ENCODE measurements around the gene HOXD11. TPM values are rescaled to one million over a fixed set of nuclear protein-coding genes. Genes with fewer than 3 reads are reported as not detected.

HOXD11 gene
- total RNA-seq, 6 donors from 2014 or later: not detected

DNA sequence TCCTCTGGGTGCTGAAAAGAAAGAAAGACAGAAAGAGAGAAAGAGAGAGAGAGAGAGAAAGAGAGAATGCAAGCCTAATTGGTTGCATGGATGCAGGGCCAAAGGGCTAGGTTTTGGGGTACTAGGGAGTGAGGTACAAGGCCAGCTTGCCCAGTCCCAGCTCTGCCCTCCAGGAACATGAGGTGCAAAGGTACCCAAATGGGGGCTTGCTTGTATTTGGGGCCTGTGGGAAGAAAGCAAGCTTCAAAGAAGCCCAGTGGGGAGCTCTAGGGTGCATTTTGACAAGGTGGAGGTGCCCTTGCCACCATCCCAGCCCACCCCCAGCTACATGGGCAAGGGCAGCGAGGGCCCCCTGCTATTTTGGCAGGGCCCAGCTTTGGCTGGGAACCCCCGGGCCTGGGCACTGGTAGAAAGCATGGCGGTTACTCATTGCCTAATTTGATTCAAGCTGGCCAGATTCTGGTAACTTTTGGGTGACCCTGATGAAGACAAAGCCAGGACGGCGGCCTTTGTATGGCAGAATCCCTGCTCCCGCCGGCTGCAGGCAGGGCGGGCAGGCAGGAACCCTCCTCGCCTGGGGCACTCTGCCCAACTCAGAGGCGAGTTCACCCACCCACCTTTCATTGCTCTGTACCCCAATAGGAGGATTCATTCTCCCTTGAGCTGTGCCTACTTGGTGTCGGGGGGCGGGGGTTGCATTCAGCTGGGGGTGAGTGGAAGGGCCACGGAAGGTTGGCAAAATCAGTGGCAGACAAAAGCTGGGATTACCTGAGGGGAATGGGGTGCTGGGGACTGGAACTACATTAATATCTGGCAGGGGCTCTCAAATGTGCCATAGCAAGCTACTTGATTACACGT lies 43.7 kb downstream of the HOXD11 start:
- ATAC-seq (ENCODE audit: low FRiP score in 2 of 2) (no peak), DNase-seq (no peak)
- H3K27ac ChIP-seq: no peak overlapping the region
- no peaks in the 10 kb centered on the region for H3K9me3 ChIP-seq
- peaks cover 0 to 81% (median 34%) of the 10 kb centered on the region in 4 donors for H3K27me3 ChIP-seq
- peaks cover 0 to 34% (median 7%) of the 10 kb centered on the region in 4 donors for H3K4me1 ChIP-seq
- no peak overlapping the region for H3K4me3 ChIP-seq
- TF ChIP-seq, protein P1, sequence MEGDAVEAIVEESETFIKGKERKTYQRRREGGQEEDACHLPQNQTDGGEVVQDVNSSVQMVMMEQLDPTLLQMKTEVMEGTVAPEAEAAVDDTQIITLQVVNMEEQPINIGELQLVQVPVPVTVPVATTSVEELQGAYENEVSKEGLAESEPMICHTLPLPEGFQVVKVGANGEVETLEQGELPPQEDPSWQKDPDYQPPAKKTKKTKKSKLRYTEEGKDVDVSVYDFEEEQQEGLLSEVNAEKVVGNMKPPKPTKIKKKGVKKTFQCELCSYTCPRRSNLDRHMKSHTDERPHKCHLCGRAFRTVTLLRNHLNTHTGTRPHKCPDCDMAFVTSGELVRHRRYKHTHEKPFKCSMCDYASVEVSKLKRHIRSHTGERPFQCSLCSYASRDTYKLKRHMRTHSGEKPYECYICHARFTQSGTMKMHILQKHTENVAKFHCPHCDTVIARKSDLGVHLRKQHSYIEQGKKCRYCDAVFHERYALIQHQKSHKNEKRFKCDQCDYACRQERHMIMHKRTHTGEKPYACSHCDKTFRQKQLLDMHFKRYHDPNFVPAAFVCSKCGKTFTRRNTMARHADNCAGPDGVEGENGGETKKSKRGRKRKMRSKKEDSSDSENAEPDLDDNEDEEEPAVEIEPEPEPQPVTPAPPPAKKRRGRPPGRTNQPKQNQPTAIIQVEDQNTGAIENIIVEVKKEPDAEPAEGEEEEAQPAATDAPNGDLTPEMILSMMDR (IDR thresholded peaks at IDR 0.05): no peak
- TF ChIP-seq POLR2A (IDR thresholded peaks at IDR 0.05) (no peak), POLR2AphosphoS5 (IDR thresholded peaks at IDR 0.05) (no peak), EP300 (IDR thresholded peaks at IDR 0.05) (no peak)
- no peaks in the 10 kb centered on the region for H3K36me3 ChIP-seq
- WGBS, 2 donors: 15 to 31% methylated on average over 7 to 14 of the region's 14 CpGs

DNA sequence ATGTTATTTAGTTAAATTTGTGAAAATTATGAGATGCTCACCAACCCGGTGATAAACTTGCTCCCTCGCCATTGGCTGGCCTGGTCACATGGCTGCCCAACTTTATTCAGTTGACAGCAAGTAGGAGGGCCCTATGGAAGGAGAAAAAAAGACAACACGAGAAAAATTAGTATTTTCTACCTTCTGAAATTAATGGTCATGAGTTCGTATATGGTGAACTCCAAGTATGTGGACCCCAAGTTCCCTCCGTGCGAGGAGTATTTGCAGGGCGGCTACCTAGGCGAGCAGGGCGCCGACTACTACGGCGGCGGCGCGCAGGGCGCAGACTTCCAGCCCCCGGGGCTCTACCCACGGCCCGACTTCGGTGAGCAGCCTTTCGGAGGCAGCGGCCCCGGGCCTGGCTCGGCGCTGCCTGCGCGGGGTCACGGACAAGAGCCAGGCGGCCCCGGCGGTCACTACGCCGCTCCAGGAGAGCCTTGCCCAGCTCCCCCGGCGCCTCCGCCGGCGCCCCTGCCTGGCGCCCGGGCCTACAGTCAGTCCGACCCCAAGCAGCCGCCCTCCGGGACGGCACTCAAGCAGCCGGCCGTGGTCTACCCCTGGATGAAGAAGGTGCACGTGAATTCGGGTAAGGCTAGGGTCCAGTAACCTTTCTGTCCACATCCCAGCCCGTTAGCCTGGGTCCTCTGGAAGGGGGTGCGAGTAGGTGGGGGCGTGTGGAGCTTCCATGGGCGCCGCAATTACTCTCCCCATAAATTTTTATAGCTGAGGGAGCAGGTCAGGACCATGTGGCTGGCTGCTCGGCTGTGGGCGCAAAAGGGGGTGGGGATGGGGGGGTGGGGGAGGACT lies 44.6 kb downstream of the HOXD11 start, which contains the start of gene HOXD4:
HOXD4 (plus strand) TSS at position 109 of the 846 bp plus-strand sequence; CDS start at position 193, 84 bp downstream.
- no peak within 1 kb of the TSS for H3K27ac ChIP-seq
- H3K4me3 ChIP-seq: peak within 1 kb of the TSS in 1 of 4 donors; percentile 14
- H3K27me3 ChIP-seq: peaks cover 0 to 84% (median 39%) of the 10 kb centered on the region in 4 donors
- peak in 1 of 2 donors; percentile 29 for ATAC-seq (ENCODE audit: low FRiP score in 2 of 2)
- H3K9me3 ChIP-seq: no peaks in the 10 kb centered on the region
- H3K4me1 ChIP-seq: peaks cover 0 to 35% (median 7%) of the 10 kb centered on the region in 4 donors
- no peak for TF ChIP-seq POLR2AphosphoS5 (IDR thresholded peaks at IDR 0.05)
- TF ChIP-seq, protein P1 (IDR thresholded peaks at IDR 0.05): no peak
- no peak for TF ChIP-seq POLR2A (IDR thresholded peaks at IDR 0.05)
- TF ChIP-seq EP300 (IDR thresholded peaks at IDR 0.05): no peak
- 7 to 8% methylated on average over 21 to 41 of the region's 55 CpGs for WGBS, 2 donors
- no peaks in the 10 kb centered on the region for H3K36me3 ChIP-seq
- peak in 1 of 2 donors; percentile 80 for DNase-seq

DNA sequence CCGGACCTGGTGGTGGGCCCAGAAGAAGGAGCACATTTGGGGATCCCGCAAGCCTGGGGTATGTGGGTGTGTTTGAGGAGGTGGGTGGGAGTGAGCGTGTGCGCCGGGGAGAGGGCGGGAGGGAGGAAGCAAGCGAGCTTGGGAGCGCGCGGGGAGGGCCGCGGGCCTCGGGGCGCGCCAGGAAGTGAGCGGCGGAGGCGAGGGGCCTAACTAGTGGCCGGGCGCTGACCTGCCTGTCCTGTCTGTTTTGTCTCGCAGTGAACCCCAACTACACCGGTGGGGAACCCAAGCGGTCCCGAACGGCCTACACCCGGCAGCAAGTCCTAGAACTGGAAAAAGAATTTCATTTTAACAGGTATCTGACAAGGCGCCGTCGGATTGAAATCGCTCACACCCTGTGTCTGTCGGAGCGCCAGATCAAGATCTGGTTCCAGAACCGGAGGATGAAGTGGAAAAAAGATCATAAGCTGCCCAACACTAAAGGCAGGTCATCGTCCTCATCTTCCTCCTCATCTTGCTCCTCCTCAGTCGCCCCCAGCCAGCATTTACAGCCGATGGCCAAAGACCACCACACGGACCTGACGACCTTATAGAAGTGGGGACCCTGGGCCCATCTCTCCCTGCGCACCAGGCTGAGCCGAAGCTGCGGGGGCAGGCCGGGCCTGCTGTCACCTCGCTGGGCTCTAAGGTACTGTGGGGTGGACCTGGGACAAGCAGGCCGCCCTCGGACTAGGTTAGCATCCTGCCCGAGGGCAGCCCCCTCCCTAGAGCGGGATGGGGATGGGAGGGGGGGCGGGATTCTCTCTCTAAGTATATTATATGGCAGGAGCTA lies 45.5 kb downstream of the HOXD11 start:
- peak in 1 of 2 donors; percentile 32 for ATAC-seq (ENCODE audit: low FRiP score in 2 of 2)
- Histone ChIP-seq H3K36me3 (no peaks in the 10 kb centered on the region), H3K4me1 (peaks cover 5 to 44% (median 11%) of the 10 kb centered on the region in 4 donors), H3K4me3 (no peak overlapping the region), H3K27ac (no peak overlapping the region), H3K27me3 (peaks cover 0 to 86% (median 43%) of the 10 kb centered on the region in 4 donors), H3K9me3 (no peaks in the 10 kb centered on the region)
- TF ChIP-seq POLR2A (IDR thresholded peaks at IDR 0.05) (no peak), POLR2AphosphoS5 (IDR thresholded peaks at IDR 0.05) (no peak), EP300 (IDR thresholded peaks at IDR 0.05) (no peak)
- TF ChIP-seq, protein P1 (IDR thresholded peaks at IDR 0.05): no peak
- WGBS, 2 donors: 10 to 11% methylated on average over 39 to 45 of the region's 48 CpGs
- DNase-seq: peak in 1 of 2 donors; percentile 54

DNA sequence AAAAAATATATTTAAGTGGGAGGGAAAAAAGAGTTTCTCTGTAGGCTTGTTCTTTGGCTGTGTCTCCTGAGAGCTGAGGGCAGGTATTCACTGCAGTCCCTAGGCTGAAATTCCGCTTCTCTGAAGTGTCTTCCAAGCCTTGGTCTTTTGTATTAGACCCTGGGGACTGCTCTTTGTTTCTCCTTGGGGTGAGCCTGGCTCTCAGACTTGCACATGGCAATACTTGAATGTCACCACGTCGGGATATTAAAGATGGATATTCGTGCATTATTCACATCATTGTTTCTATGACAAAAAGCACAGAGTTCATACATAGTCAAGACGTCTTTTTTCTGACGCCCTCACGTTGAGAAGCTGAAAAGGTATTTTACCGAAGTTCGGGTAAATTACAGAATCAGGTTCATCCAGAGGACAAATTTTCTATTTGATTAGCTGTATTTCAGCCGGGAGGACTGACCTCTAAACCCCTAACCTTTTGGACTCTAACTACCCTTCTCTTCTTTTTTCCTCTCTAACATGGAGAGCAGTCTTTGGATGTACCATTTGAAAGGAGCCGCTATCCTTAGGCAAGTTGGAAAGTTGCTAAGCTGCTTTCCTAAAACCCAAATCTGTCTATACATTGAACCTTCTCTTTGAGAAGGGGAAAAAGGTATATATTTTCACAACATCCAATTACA lies 47.6 kb downstream of the HOXD11 start:
- TF ChIP-seq POLR2A (IDR thresholded peaks at IDR 0.05): no peak
- TF ChIP-seq EP300 (IDR thresholded peaks at IDR 0.05): no peak
- peaks cover 6 to 43% (median 18%) of the 10 kb centered on the region in 4 donors for H3K4me1 ChIP-seq
- H3K4me3 ChIP-seq: no peak overlapping the region
- no peak for DNase-seq
- no peak overlapping the region for H3K27ac ChIP-seq
- H3K36me3 ChIP-seq: no peaks in the 10 kb centered on the region
- no peak for ATAC-seq (ENCODE audit: low FRiP score in 2 of 2)
- no peaks in the 10 kb centered on the region for H3K9me3 ChIP-seq
- H3K27me3 ChIP-seq: peaks cover 0 to 86% (median 43%) of the 10 kb centered on the region in 4 donors
- WGBS, 2 donors: 17 to 24% methylated on average over 11 of the region's 11 CpGs

Measured in upper lobe of left lung (tissue), 6 donors.